Measurements from ENCODE around the gene STH. TPM values are rescaled to one million over a fixed set of nuclear protein-coding genes. Genes with fewer than 3 reads are reported as not detected.

The STH gene
- total and polyA plus RNA-seq, 9 donors, result not detected

DNA sequence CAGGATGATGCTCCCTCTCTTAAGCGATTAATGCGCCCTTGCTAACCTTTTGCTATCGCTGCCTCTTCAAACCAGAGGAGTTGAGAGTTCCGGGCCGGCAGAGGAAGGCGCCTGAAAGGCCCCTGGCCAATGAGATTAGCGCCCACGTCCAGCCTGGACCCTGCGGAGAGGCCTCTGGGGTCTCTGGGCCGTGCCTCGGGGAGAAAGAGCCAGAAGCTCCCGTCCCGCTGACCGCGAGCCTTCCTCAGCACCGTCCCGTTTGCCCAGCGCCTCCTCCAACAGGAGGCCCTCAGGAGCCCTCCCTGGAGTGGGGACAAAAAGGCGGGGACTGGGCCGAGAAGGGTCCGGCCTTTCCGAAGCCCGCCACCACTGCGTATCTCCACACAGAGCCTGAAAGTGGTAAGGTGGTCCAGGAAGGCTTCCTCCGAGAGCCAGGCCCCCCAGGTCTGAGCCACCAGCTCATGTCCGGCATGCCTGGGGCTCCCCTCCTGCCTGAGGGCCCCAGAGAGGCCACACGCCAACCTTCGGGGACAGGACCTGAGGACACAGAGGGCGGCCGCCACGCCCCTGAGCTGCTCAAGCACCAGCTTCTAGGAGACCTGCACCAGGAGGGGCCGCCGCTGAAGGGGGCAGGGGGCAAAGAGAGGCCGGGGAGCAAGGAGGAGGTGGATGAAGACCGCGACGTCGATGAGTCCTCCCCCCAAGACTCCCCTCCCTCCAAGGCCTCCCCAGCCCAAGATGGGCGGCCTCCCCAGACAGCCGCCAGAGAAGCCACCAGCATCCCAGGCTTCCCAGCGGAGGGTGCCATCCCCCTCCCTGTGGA, 16.0 kb upstream of the STH start:
- H3K4me3 ChIP-seq (ENCODE audit: low read length), result no peak overlapping the region
- peaks cover 5% of the 10 kb centered on the region for H3K27me3 ChIP-seq (ENCODE audit: control insufficient read depth, insufficient read depth, low read length)
- 83% methylated on average over 27 of the region's 41 CpGs for WGBS (ENCODE audit: insufficient coverage)
- DNase-seq, result no peak
- H3K9me3 ChIP-seq (replicated peaks; ENCODE audit: control insufficient read depth, low read depth, low read length), result no peaks in the 10 kb centered on the region
- H3K36me3 ChIP-seq (ENCODE audit: control insufficient read depth, insufficient read depth, low read length), result no peaks in the 10 kb centered on the region
- no peaks in the 10 kb centered on the region for H3K4me1 ChIP-seq (ENCODE audit: control insufficient read depth, insufficient read depth, low read length)
- H3K27ac ChIP-seq (ENCODE audit: low read length), result no peak overlapping the region

DNA sequence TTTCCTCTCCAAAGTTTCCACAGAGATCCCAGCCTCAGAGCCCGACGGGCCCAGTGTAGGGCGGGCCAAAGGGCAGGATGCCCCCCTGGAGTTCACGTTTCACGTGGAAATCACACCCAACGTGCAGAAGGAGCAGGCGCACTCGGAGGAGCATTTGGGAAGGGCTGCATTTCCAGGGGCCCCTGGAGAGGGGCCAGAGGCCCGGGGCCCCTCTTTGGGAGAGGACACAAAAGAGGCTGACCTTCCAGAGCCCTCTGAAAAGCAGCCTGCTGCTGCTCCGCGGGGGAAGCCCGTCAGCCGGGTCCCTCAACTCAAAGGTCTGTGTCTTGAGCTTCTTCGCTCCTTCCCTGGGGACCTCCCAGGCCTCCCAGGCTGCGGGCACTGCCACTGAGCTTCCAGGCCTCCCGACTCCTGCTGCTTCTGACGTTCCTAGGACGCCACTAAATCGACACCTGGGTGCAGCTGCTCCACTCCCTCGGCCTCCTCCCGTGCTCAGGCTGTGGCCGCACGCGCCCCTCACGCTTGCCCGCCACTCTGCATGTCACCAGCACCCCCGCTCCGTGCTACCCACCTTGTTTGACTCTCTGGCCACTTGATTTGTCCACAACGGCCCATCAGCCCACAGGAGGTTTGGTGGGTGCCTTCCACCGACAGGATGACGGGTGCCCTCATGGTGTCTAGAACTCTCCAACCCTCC, 15.3 kb upstream of the STH start:
- WGBS (ENCODE audit: insufficient coverage), result 60% methylated on average over 28 of the region's 31 CpGs
- Histone ChIP-seq H3K4me3 (ENCODE audit: low read length) (no peak overlapping the region), H3K4me1 (ENCODE audit: control insufficient read depth, insufficient read depth, low read length) (no peaks in the 10 kb centered on the region), H3K27ac (ENCODE audit: low read length) (no peak overlapping the region), H3K9me3 (replicated peaks; ENCODE audit: control insufficient read depth, low read depth, low read length) (no peaks in the 10 kb centered on the region), H3K36me3 (ENCODE audit: control insufficient read depth, insufficient read depth, low read length) (no peaks in the 10 kb centered on the region), H3K27me3 (ENCODE audit: control insufficient read depth, insufficient read depth, low read length) (peaks cover 5% of the 10 kb centered on the region)
- no peak for DNase-seq

GRCh38 chr17:45984368-45984767, 14.7 kb upstream of the STH start:
- 72% methylated on average over 3 of the region's 5 CpGs for WGBS (ENCODE audit: insufficient coverage)
- Histone ChIP-seq H3K4me1 (ENCODE audit: control insufficient read depth, insufficient read depth, low read length) (no peaks in the 10 kb centered on the region), H3K9me3 (replicated peaks; ENCODE audit: control insufficient read depth, low read depth, low read length) (no peaks in the 10 kb centered on the region), H3K27me3 (ENCODE audit: control insufficient read depth, insufficient read depth, low read length) (peaks cover 5% of the 10 kb centered on the region), H3K27ac (ENCODE audit: low read length) (no peak overlapping the region), H3K4me3 (ENCODE audit: low read length) (no peak overlapping the region), H3K36me3 (ENCODE audit: control insufficient read depth, insufficient read depth, low read length) (no peaks in the 10 kb centered on the region)
- DNase-seq, result no peak

DNA sequence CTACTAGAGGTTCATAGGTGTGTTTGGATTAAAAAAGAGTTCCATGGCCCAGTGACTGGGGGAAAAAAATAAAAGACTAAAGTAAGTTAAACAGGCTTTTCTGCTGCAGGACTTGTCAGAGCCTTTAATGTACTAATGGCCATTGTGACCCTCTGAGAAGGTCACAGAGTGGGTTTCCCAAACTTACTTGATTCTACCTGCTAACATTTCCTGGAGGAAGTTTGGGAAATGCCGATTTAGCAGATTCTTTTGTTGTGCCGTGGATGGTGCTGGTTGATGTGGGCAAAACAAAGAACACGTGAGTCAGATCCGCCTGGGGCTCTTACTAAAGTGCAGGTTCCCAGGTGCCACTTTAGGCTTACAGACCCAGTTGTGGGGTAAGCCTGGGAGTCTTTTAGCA, 13.6 kb upstream of the STH start:
- WGBS (ENCODE audit: insufficient coverage), result 86% methylated on average over 4 of the region's 4 CpGs
- H3K9me3 ChIP-seq (replicated peaks; ENCODE audit: control insufficient read depth, low read depth, low read length), result no peaks in the 10 kb centered on the region
- no peak overlapping the region for H3K4me3 ChIP-seq (ENCODE audit: low read length)
- H3K4me1 ChIP-seq (ENCODE audit: control insufficient read depth, insufficient read depth, low read length), result no peaks in the 10 kb centered on the region
- H3K27me3 ChIP-seq (ENCODE audit: control insufficient read depth, insufficient read depth, low read length), result peaks cover 5% of the 10 kb centered on the region
- no peak overlapping the region for H3K27ac ChIP-seq (ENCODE audit: low read length)
- no peaks in the 10 kb centered on the region for H3K36me3 ChIP-seq (ENCODE audit: control insufficient read depth, insufficient read depth, low read length)
- no peak for DNase-seq

- H3K27ac ChIP-seq (ENCODE audit: low read length), result no peak overlapping the region
- no peaks in the 10 kb centered on the region for H3K9me3 ChIP-seq (replicated peaks; ENCODE audit: control insufficient read depth, low read depth, low read length)
- peaks cover 2% of the 10 kb centered on the region for H3K27me3 ChIP-seq (ENCODE audit: control insufficient read depth, insufficient read depth, low read length)
- no peak for DNase-seq
- H3K36me3 ChIP-seq (ENCODE audit: control insufficient read depth, insufficient read depth, low read length), result no peaks in the 10 kb centered on the region
- 84% methylated on average over 4 of the region's 4 CpGs for WGBS (ENCODE audit: insufficient coverage)
- H3K4me3 ChIP-seq (ENCODE audit: low read length), result no peak overlapping the region
- no peaks in the 10 kb centered on the region for H3K4me1 ChIP-seq (ENCODE audit: control insufficient read depth, insufficient read depth, low read length)
Observed at GRCh38 chr17:45986056-45986455, 13.0 kb upstream of the STH start.

DNA sequence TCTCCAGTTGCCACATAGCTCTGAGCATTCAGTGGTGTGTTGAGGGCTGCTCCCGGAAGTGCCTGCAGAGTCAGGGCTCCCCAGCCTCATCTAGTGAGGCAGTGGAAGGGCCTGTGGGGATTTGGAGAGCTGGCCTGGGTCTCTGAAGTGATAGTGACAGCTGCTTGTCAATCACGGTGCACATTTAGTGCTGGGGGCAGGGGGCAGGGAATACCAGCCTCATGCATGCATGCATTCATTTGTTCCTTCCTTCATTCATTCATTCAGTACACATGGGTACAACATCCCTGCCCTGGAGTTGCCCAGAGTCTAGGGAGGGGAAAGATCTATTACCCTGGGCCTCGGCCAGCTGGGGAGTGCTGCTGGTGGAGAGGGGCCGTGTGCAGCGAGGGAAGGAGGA, 11.3 kb upstream of the STH start:
- H3K36me3 ChIP-seq (ENCODE audit: control insufficient read depth, insufficient read depth, low read length), result no peaks in the 10 kb centered on the region
- WGBS (ENCODE audit: insufficient coverage), result no CpG with 5 or more reads among the region's 5 CpGs
- DNase-seq, result no peak
- no peak overlapping the region for H3K27ac ChIP-seq (ENCODE audit: low read length)
- peaks cover 2% of the 10 kb centered on the region for H3K27me3 ChIP-seq (ENCODE audit: control insufficient read depth, insufficient read depth, low read length)
- no peaks in the 10 kb centered on the region for H3K9me3 ChIP-seq (replicated peaks; ENCODE audit: control insufficient read depth, low read depth, low read length)
- H3K4me1 ChIP-seq (ENCODE audit: control insufficient read depth, insufficient read depth, low read length), result peaks cover 3% of the 10 kb centered on the region
- no peak overlapping the region for H3K4me3 ChIP-seq (ENCODE audit: low read length)

GRCh38 chr17:45989759-45990158, 9.3 kb upstream of the STH start:
- Histone ChIP-seq H3K4me3 (ENCODE audit: low read length) (no peak overlapping the region), H3K27ac (ENCODE audit: low read length) (no peak overlapping the region), H3K36me3 (ENCODE audit: control insufficient read depth, insufficient read depth, low read length) (no peaks in the 10 kb centered on the region), H3K4me1 (ENCODE audit: control insufficient read depth, insufficient read depth, low read length) (peaks cover 6% of the 10 kb centered on the region), H3K27me3 (ENCODE audit: control insufficient read depth, insufficient read depth, low read length) (no peaks in the 10 kb centered on the region), H3K9me3 (replicated peaks; ENCODE audit: control insufficient read depth, low read depth, low read length) (no peaks in the 10 kb centered on the region)
- no peak for DNase-seq
- no CpG with 5 or more reads among the region's 3 CpGs for WGBS (ENCODE audit: insufficient coverage)

- Histone ChIP-seq H3K36me3 (ENCODE audit: control insufficient read depth, insufficient read depth, low read length) (no peaks in the 10 kb centered on the region), H3K27me3 (ENCODE audit: control insufficient read depth, insufficient read depth, low read length) (no peaks in the 10 kb centered on the region), H3K27ac (ENCODE audit: low read length) (no peak overlapping the region), H3K4me3 (ENCODE audit: low read length) (no peak overlapping the region), H3K4me1 (ENCODE audit: control insufficient read depth, insufficient read depth, low read length) (peaks cover 16% of the 10 kb centered on the region), H3K9me3 (replicated peaks; ENCODE audit: control insufficient read depth, low read depth, low read length) (no peaks in the 10 kb centered on the region)
- DNase-seq, result no peak
- no CpG with 5 or more reads among the region's 6 CpGs for WGBS (ENCODE audit: insufficient coverage)
Observed at GRCh38 chr17:45990886-45991285, 8.2 kb upstream of the STH start.

DNA sequence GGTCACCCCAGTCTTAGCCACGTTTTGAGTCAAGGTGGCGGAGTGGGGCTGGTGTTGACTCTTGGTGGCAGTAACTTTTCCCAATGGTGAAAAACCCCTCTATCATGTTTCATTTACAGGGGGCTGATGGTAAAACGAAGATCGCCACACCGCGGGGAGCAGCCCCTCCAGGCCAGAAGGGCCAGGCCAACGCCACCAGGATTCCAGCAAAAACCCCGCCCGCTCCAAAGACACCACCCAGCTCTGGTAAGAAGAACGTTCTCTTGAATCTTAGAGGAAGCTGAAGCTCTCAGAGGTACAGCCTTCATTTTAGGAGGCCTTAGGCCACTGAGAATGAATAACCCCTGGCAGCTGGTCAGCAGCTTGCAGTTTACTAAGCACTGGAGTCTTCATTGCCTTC, 7.7 kb upstream of the STH start:
- DNase-seq, result no peak
- Histone ChIP-seq H3K9me3 (replicated peaks; ENCODE audit: control insufficient read depth, low read depth, low read length) (no peaks in the 10 kb centered on the region), H3K36me3 (ENCODE audit: control insufficient read depth, insufficient read depth, low read length) (no peaks in the 10 kb centered on the region), H3K4me1 (ENCODE audit: control insufficient read depth, insufficient read depth, low read length) (peaks cover 20% of the 10 kb centered on the region), H3K27ac (ENCODE audit: low read length) (no peak overlapping the region), H3K27me3 (ENCODE audit: control insufficient read depth, insufficient read depth, low read length) (no peaks in the 10 kb centered on the region), H3K4me3 (ENCODE audit: low read length) (no peak overlapping the region)
- WGBS (ENCODE audit: insufficient coverage), result 86% methylated on average over 8 of the region's 10 CpGs

DNA sequence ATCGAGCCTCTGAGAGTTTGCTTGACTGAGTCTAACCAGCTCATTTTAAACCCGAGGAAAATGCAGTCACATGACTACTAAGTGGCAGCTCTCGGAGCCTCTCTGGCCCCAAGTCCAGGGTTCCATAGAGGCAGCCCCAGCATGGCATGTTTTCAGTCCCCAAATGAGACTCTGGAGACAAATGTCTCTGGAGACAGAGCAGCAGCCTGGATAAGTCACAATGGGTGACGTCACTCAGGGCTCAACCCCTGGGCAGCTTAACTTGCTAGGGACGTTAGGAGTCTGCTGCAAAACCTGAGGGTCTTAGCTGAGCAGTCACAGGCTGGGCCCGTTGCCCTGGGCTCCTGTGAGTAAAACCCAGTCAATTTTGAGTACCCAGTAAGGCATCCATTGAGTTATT, 6.9 kb upstream of the STH start:
- Histone ChIP-seq H3K4me3 (ENCODE audit: low read length) (no peak overlapping the region), H3K27me3 (ENCODE audit: control insufficient read depth, insufficient read depth, low read length) (no peaks in the 10 kb centered on the region), H3K9me3 (replicated peaks; ENCODE audit: control insufficient read depth, low read depth, low read length) (no peaks in the 10 kb centered on the region), H3K4me1 (ENCODE audit: control insufficient read depth, insufficient read depth, low read length) (peaks cover 20% of the 10 kb centered on the region), H3K36me3 (ENCODE audit: control insufficient read depth, insufficient read depth, low read length) (no peaks in the 10 kb centered on the region), H3K27ac (ENCODE audit: low read length) (no peak overlapping the region)
- no peak for DNase-seq
- 53% methylated on average over 4 of the region's 6 CpGs for WGBS (ENCODE audit: insufficient coverage)
